DMS153 treated with DMSO at 0.1 percent for 48 hours (cell line): ENCODE data around the gene TNFAIP3.

Source experiments
- DNase-seq: peaks from one replicate; lab custom pipeline; 2025; ENCODE audit not compliant: unreplicated experiment; lab: John Stamatoyannopoulos, UW

TNFAIP3 gene

DNA sequence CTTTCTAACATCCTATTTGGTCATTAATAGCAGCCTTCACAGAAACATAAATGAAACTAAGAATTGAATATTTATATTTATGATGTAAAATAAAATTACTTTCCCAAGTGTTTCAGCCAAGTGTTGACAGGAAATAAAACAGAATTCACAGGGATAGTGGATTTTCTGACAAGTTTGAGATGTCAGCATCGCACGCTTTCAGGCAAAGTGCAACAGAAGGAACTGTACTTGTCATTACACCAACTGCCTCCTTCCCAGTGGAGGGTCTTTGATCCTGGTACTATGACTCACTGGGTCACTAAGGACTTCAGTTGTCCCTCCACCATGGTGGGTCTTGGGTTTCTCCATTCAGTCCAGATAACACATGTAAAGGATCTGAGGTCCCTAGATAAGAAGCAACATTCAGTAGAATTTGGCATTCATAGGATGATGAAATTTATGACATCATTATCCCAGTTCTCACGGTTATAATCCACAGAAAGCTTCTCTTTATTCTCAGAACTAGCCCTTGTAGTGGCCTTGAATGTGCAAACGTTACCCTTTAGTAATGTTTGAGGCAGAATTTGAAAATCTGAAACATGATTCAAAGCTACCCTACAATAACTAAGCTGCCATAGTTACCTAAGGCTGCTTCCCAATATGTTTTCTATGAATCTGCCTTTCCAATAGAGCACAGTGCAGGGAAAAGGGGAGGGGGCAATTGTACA is 3.8 kb upstream of the TNFAIP3 start:
- no peak for DNase-seq

- DNase-seq = no peak
These were observed 2.1 kb upstream of the TNFAIP3 start for GRCh38 chr6:137864812-137865508.

DNA sequence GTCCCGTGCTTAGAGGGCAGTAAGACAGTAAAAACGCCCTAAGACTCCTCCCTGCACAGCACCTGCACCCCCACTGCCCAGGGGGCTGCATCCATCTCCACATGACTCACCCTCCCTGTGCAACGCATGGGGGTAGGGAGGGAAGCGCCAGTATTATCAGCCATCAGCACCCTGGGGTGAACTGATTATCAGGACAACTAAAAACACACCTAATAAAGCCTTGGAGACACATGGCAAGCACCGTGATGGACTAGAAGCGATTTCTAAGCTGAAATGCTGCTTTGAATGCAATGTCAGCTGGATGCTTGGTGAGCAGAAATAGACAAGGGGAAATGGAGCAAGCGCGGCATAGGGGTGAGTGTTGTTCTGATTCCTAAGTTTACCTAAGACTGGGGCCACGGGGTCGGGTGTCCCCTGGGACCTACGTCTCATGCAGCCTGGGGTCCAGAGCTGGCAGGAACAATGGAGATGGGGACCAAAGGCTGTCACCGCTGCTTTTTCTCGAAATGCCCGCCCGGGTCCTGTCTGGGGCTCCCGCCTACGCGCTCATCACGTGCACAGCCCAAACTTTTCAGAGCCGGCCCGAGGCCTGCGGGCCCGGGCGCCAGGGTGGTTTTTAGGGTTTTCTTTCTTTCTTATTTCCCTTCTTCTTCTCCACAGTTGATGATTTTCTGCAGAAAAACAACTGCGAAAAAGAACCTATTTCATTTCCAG is 702 bp upstream of the TNFAIP3 start:
- DNase-seq = no peak

DNA sequence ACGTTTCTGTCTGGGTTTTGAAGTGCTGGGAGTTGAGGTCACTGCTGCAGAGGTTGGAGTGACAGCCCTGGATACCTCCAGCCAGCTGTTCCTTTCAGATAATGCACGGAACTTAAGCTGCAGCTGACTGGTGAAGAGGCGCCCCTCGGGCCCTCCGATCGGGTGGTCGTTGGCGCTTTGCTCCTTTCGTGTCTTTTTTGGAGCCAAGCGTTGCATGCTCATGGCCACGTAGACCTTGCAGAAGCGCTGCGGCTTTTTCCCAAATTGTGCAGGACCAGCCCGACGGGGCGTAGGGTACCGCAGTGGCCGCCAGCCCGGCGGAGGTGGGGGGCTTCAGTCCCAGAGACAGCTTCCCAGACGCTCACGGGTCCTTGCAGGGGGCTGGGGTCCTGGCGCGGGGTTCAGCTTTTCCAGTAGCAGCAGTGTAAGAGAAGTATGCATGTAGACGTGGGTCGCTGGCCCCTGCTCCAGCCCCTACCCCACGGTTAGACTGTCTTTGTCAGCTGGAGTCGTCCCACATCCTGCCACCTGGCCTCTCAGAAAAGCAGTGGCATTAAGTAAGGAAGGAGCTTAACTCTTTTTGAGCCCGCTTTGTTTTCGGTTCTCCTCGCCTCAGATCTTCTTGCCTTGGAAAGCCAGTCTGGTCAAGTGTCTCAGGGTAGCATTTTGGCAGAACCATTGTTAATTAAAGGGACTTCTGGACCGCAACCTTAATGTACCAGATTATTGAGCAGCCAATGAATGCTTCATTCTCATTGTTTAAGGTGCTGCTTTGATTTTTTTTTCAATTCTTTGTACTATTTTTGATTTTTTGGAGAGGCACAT is 838 bp downstream of the TNFAIP3 start:
- DNase-seq = no peak

GRCh38 chr6:137868721-137869548 is 1.9 kb downstream of the TNFAIP3 start:
- DNase-seq = no peak

DNA sequence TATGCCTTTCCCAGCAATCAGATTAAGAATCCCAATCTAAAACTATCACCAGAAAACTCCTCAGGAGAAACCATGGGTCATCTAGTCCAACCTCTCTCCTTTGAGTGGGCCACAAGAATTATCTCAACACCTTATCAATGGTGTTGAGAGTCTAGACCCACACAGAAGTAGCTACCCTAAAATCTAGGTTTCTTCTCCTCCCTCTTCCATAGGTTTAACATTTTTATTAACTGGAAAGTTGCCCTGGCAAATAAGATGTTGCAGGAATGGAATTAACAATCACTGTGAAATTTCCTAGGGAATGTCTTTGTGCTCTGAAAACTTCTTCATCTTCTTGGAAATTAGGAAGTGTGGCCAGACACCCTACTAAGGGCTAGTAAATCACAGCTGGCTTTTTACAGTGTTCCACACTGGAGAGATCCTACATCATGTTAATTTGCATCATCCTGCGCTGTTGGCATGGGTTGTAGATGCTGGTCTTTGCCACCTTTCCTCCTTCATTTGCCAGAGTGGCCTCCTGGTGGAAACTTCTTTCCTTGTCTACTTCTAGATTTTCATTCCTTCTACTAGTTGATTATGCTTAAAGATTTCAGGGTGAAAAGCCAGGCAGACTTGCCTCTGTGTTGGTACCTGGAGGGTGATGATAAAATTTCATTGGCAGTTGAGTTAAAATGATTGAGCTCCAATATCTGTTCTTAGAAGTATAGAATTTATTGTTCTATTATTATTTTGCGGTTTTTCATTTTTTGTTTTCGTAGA is 2.7 kb downstream of the TNFAIP3 start:
- DNase-seq = no peak

DNA sequence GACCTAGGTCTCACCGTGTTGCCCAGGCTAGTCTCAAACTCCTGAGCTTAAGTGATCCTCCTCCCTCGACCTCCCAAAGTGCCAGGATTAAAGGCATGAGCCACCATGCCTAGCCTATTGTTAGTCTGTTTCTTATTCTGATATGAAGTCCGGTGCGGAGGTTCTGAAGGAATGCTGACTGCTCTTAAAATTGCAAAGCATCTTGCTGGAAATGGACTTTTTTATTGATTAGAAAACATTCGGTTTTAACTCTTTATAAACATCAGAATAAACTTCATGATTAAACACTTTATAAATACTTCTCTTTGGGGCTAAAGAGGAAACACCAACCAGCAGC is 3.2 kb downstream of the TNFAIP3 start:
- no peak for DNase-seq

GRCh38 chr6:137870744-137871247 is 3.7 kb downstream of the TNFAIP3 start:
- no peak for DNase-seq

GRCh38 chr6:137871291-137871690 is 4.2 kb downstream of the TNFAIP3 start:
- no peak for DNase-seq

GRCh38 chr6:137871831-137872454 is 4.9 kb downstream of the TNFAIP3 start:
- no peak for DNase-seq

GRCh38 chr6:137872581-137873115 is 5.6 kb downstream of the TNFAIP3 start:
- DNase-seq = no peak

DNA sequence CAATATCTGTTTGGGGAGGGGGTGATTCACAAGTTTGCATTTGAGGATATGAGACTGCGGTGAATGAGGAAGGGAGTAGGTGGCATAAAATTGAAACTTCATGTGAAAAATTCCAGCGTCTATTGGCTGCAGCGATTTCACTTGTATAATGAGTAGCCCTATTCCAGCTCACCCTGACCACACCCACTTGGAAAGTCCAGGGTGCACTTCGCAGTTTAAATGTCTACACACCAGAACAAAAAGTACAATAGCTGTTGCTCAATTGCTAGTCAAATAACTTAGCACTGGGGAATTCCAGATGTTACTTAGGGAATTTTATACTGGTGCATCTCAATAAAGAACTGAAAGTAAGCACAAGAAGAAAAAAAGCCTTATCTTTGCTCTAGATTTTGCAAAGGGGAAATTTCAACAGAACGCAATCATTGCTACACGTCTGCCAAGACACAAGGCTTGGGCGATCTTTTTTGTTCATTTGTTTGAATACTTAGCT is 6.3 kb downstream of the TNFAIP3 start:
- DNase-seq = no peak

GRCh38 chr6:137874204-137875057 is 7.4 kb downstream of the TNFAIP3 start:
- DNase-seq = no peak

DNA sequence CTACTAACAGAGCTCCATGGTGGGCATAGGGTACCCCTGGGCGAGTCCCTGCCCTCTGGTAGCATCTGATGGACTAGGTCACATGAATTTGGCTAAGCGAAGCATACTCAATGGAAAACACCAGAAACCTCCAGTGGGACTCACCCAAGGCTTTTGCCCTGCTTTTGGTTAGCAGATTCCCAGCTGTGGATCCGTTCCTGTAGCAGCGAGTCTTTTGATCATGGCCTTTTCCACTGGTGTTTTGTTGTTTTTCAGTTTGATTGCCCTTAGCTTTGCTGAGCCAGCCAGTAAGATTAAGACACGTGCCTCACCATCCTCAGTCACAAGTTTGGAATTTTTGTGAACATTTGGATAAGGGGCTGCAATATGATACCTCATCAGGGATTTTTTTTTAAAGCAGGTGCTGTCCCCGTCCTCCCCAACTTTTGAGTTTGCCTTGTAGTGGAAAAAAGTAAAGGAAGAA is 8.0 kb downstream of the TNFAIP3 start:
- DNase-seq = no peak

DNA sequence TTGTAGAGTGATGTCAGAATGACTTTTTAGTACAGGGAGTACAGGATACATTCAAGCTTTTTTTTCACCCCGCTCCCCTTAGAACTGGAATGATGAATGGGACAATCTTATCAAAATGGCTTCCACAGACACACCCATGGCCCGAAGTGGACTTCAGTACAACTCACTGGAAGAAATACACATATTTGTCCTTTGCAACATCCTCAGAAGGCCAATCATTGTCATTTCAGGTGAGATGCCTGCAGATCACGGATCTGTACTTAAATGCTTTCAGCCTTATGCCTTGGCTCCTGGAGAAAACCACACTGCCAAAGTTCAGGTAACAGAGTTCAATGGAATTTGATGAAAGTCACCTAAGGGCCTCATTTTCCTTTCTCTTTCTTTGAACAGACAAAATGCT is 8.5 kb downstream of the TNFAIP3 start:
- no peak for DNase-seq

DNA sequence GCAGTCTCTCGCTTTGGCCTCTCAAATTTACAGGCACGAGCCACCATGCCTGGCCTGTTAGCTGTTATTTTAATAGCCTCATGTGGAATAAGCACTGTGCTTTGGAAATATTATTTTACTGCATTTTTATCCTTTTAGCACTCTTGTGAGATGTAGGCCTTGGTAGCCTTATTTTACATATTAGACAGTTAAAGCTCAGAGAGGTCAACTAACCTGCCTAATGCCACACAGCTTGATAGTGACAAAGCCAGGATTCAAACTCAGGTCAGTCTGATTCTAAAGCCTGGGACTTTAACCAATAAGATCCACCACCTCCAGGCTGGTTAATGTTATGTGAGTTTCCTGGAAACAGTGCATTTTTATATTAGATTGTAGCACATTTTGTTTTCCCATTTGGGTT is 9.5 kb downstream of the TNFAIP3 start:
- DNase-seq = no peak

GRCh38 chr6:137877113-137877512 is 10.1 kb downstream of the TNFAIP3 start:
- DNase-seq = no peak

GRCh38 chr6:137877606-137878005 is 10.5 kb downstream of the TNFAIP3 start:
- DNase-seq = no peak
